ENCODE data around the gene ARID2.

The ARID2 gene

DNA sequence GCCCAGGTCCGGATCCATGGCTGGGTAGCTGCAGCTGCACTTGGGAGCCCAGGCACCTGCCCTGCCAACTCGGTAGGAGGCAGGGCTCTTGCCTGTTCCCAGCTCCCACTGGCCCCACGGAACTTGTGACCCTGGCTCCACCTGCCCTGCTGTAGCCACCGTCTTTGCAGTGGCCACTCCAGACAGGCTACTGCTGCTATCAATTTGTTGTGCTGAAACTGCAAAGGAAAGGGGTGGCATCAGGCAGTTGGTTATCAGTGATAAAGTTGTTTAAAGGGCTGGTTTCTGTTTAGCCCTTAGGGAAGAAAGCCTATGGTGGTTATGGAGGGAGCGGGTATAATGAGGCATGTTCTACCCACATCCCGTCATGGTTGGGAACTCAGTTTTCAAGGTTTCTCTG is 32.1 kb upstream of the ARID2 start:
- no peak overlapping the region for H3K27ac ChIP-seq
- no peak overlapping the region for H3K4me2 ChIP-seq (ENCODE audit: low read length)
- no peaks in the 10 kb centered on the region for H3K79me2 ChIP-seq
- no peaks in the 10 kb centered on the region for H3K4me1 ChIP-seq
- H3K27me3 ChIP-seq (ENCODE audit: control insufficient read depth, insufficient read depth, low read length) = no peaks in the 10 kb centered on the region
- no peak overlapping the region for H2AFZ ChIP-seq
- H3K36me3 ChIP-seq (ENCODE audit: control insufficient read depth, insufficient read depth, low read length) = no peaks in the 10 kb centered on the region
- H3K4me3 ChIP-seq (ENCODE audit: low read depth, low read length) = no peak overlapping the region
- H3K9me3 ChIP-seq (ENCODE audit: control insufficient read depth, low read length) = no peaks in the 10 kb centered on the region
- TF ChIP-seq, protein P1, sequence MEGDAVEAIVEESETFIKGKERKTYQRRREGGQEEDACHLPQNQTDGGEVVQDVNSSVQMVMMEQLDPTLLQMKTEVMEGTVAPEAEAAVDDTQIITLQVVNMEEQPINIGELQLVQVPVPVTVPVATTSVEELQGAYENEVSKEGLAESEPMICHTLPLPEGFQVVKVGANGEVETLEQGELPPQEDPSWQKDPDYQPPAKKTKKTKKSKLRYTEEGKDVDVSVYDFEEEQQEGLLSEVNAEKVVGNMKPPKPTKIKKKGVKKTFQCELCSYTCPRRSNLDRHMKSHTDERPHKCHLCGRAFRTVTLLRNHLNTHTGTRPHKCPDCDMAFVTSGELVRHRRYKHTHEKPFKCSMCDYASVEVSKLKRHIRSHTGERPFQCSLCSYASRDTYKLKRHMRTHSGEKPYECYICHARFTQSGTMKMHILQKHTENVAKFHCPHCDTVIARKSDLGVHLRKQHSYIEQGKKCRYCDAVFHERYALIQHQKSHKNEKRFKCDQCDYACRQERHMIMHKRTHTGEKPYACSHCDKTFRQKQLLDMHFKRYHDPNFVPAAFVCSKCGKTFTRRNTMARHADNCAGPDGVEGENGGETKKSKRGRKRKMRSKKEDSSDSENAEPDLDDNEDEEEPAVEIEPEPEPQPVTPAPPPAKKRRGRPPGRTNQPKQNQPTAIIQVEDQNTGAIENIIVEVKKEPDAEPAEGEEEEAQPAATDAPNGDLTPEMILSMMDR (IDR thresholded peaks at IDR 0.05) = no peak
- H3K9ac ChIP-seq = no peak overlapping the region

DNA sequence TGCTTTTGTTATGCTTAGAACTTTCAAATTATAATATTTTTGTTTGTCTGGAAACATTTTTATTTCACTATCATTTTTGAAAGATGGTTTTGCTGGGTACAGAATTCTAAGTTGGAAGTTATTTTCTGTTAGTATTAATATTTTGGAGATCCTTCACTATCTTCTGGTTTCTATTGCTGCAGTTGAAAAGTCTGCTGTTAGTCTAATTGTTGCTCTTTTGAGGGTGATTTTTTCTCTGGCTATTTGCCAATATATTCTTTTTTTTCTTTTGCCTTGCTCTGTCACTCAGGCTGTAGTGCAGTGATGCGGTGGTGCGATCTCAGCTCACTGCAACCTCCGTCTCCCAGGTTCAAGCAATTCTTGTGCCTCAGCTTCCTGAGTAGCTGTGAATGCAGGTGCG is 28.2 kb upstream of the ARID2 start:
- Histone ChIP-seq H3K9ac (no peak overlapping the region), H3K36me3 (ENCODE audit: control insufficient read depth, insufficient read depth, low read length) (no peaks in the 10 kb centered on the region), H3K9me3 (ENCODE audit: control insufficient read depth, low read length) (no peaks in the 10 kb centered on the region), H3K4me1 (no peaks in the 10 kb centered on the region), H3K4me2 (ENCODE audit: low read length) (no peak overlapping the region), H3K4me3 (ENCODE audit: low read depth, low read length) (no peak overlapping the region), H3K27me3 (ENCODE audit: control insufficient read depth, insufficient read depth, low read length) (no peaks in the 10 kb centered on the region), H3K79me2 (no peaks in the 10 kb centered on the region), H3K27ac (no peak overlapping the region), H2AFZ (no peak overlapping the region)
- TF ChIP-seq, protein P1 (IDR thresholded peaks at IDR 0.05) = no peak

DNA sequence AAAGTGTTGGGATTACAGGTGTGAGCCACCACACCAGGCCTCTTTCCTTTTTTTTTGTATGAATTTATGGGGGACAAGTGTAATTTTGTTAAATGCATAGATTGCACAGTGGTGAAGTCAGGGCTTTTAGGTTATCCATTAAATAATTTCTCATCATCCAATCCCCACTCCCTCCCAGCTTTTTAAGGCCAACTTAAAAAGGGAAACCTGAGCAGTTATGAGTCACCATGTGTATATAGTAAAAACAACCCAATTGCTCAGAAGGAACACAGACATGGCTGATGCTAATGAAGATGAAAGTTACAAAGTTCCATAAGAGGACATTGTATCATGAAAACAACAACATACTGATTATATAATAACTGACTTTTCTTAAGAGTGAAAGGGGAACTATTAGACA is 25.6 kb upstream of the ARID2 start:
- no peaks in the 10 kb centered on the region for H3K4me1 ChIP-seq

DNA sequence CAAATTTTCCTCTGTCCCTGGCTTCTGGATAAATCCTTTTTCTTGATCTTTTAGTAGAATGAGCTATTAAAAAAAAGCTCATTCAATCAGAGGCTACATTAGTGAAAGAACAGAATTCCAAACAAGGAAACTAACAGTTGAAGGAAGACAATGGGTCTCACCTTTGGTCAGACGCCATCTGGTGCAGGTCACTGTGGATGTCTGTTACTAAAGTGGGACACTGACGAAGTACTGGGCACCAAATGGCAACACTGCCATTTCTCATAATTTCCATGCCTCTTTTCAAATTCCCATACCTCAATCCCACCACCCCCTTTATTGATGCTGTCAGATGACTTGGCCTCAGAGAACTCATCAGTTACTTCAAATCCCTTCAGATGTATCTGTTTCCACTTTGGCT is 24.5 kb upstream of the ARID2 start:
- H3K79me2 ChIP-seq = no peaks in the 10 kb centered on the region
- H3K4me3 ChIP-seq (ENCODE audit: low read depth, low read length) = no peak overlapping the region
- no peaks in the 10 kb centered on the region for H3K27me3 ChIP-seq (ENCODE audit: control insufficient read depth, insufficient read depth, low read length)
- TF ChIP-seq, protein P1 (IDR thresholded peaks at IDR 0.05) = no peak
- H3K4me2 ChIP-seq (ENCODE audit: low read length) = no peak overlapping the region
- no peak overlapping the region for H2AFZ ChIP-seq
- no peaks in the 10 kb centered on the region for H3K36me3 ChIP-seq (ENCODE audit: control insufficient read depth, insufficient read depth, low read length)
- no peak overlapping the region for H3K27ac ChIP-seq
- H3K9me3 ChIP-seq (ENCODE audit: control insufficient read depth, low read length) = no peaks in the 10 kb centered on the region
- no peaks in the 10 kb centered on the region for H3K4me1 ChIP-seq
- no peak overlapping the region for H3K9ac ChIP-seq

More for the DNA sequence above, 25.6 kb upstream of the ARID2 start:
- no peaks in the 10 kb centered on the region for H3K9me3 ChIP-seq (ENCODE audit: control insufficient read depth, low read length)
- no peak overlapping the region for H2AFZ ChIP-seq
- no peak overlapping the region for H3K9ac ChIP-seq
- TF ChIP-seq, protein P1 (IDR thresholded peaks at IDR 0.05) = no peak
- H3K27me3 ChIP-seq (ENCODE audit: control insufficient read depth, insufficient read depth, low read length) = no peaks in the 10 kb centered on the region
- H3K4me3 ChIP-seq (ENCODE audit: low read depth, low read length) = no peak overlapping the region
- H3K4me2 ChIP-seq (ENCODE audit: low read length) = no peak overlapping the region
- no peaks in the 10 kb centered on the region for H3K79me2 ChIP-seq
- H3K27ac ChIP-seq = no peak overlapping the region
- no peaks in the 10 kb centered on the region for H3K36me3 ChIP-seq (ENCODE audit: control insufficient read depth, insufficient read depth, low read length)

DNA sequence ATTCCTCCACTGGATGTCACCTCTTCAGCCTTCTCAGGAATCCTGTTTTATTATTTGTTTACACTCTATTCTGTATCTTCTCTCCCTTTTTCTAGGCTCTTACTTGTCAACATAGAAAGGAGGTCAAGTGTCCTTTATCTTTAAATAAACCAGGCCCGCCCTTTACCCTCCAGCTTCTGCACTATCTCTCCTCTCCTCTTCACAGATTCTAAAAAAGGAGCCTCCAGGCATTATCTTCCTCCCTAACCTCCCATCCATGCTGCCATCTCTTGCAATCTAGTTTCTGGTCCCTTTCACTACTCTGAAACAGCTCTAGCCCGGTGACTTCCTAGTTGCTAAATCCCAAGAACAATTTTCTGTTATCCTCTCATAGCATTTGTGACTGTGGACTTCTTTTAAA is 24.1 kb upstream of the ARID2 start:
- no peaks in the 10 kb centered on the region for H3K36me3 ChIP-seq (ENCODE audit: control insufficient read depth, insufficient read depth, low read length)
- H3K27ac ChIP-seq = no peak overlapping the region
- no peaks in the 10 kb centered on the region for H3K9me3 ChIP-seq (ENCODE audit: control insufficient read depth, low read length)
- H2AFZ ChIP-seq = no peak overlapping the region
- H3K4me2 ChIP-seq (ENCODE audit: low read length) = no peak overlapping the region
- H3K9ac ChIP-seq = no peak overlapping the region
- no peaks in the 10 kb centered on the region for H3K79me2 ChIP-seq
- H3K4me1 ChIP-seq = no peaks in the 10 kb centered on the region
- TF ChIP-seq, protein P1 (IDR thresholded peaks at IDR 0.05) = no peak
- H3K4me3 ChIP-seq (ENCODE audit: low read depth, low read length) = no peak overlapping the region
- H3K27me3 ChIP-seq (ENCODE audit: control insufficient read depth, insufficient read depth, low read length) = no peaks in the 10 kb centered on the region

Measured in parathyroid adenoma (tissue), 2 donors.